ENCODE data around the gene ZNF839.
"Not testable (repeated sequence)": the region's sequence is repeated elsewhere in the genome, so short reads cannot be mapped to it uniquely, and the experiment has no call there.

Gene ZNF839

DNA sequence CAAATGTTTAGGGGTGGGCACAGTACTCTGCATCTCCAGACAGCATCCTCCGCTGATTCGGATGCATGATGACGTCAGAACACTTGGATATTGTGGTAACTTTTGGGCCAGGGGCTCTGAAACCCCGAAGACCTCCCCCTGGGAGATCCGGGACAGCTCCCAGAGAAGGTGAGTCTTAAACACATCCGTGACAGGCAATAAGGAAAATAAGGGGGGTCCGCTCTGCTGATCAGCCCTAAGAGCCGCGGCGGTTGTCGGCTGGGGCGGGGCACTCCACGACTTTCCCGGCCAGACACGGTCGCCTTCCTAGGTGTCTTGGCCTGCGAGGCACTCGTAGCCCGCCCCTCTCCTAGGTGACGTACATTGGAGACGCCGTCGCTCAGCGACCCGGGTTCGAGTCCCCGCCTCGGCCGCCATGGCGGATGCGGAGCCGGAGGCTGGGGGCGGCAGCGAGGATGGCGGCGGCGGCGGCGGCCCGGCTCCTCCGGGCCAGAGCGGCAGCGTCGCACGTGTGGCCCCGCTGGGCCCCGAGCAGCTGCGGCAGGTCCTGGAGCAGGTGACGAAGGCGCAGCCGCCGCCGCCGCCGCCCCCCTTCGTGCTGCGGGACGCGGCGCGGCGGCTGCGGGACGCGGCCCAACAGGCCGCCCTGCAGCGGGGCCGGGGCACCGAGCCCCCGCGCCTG lies at the start of gene ZNF839:
Gene ZNF839 (plus strand): TSS at position 396 of the 682 bp plus-strand sequence. CDS start 20 bp downstream, at position 416.
- DNase-seq (ENCODE audit: low spot score) (peak; percentile 83), FAIRE-seq (no peak)

DNA sequence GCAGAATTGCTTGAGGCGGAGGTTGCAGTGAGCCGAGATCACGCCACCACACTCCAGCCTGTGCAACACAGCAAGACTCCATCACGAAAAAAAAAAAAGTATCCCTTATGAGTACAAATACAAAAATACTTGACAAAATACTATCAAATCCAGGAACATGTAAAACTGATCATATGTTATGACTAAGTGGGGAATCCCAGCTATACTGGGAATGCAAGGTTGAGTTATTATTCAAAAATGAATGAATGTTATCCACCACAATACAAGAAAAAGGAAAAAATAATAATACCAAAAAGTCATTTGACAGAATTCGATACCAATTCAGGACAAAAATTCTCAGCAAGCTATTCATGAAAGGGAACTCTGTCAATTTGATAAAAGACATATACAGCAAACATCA lies 47.2 kb upstream of the ZNF839 start:
- no peak for FAIRE-seq

DNA sequence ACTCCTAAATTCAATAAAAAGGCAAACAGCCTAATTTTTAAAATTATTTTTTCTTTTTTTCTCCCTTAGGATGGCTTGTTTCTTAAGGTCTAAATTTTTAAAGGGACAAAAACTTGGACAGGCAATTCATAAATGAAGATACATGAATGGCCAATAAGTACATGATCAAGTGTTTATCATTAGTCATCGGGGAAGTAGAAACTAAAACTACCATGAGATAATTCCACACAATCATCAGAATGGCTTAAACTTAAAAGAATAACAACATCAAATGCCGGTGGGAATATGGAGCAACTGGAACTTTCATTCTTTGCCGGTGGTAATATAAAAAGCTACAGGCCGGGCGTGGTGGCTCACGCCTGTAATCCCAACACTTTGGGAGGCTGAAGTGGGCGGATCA lies 43.7 kb upstream of the ZNF839 start:
- DNase-seq (ENCODE audit: low spot score): no peak
- FAIRE-seq: no peak

More for the DNA sequence above, 47.2 kb upstream of the ZNF839 start:
- no peak for DNase-seq (ENCODE audit: low spot score)

DNA sequence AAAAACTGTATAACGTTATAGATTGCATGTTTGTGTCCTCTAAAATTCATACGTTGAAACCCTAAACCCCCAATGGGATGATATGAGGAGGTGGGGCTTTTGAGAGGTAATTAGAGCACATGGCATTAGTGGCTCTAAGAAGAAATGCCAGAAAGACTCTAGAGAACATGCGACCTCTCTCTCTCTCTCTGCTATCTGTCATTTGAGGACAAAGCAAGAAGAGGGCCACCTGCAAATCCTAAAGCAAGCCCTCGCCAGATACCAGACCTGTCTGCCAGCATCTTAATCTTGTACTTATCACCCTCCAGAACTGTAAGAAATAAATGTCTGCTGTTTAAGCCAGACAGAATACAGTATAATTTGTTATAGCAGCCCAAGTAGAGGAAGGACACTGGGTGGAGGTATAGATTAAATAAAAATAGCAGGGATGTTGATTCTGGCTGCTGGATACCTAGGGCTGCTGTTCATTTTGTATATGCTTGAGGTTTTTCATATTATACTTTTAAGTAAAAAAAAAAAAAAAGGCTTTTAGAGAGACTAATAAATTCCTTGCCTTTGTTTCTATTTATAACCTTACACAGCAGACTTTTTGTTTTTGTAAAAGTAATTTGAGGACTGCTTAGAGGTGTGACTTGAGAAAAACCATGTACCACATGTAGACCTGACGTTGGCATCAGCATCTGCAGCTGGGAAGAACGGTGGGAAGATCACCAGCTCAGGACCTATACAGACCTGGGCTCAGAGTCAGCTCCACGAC lies 41.5 kb upstream of the ZNF839 start:
- DNase-seq (ENCODE audit: low spot score) (no peak), FAIRE-seq (no peak)

DNA sequence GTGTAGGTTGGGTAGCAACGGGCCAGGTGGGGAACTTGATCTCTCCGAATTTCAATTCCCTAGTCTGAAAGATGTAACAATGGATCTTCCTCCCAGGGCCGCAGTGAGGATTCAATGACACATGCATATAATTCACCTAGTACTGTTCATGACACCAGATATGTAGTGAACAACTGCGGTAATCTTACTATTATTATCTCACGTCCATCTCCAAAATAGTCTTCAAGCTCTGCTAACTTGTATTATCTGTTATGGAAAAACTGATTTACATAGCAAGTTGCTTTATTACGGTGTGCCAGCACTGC lies 41.0 kb upstream of the ZNF839 start:
- no peak for FAIRE-seq

DNA sequence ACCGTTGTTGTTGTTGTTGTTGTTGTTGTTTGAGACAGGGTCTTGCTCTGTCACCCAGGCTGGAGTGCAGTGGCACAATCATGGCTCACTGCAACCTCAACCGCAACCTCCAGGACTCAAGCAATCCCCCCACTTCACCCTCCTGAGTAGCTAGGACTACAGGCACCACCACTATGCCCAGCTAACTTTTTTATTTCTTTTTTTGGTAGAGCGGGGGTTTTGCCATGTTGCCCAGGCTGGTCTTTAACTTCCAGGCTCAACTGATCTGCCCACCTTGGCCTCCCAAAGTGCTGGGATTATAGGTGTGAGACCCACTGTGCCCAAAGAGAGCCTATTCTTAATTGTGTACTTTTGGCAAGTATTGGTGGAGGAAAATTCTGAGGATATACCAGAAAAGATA lies 40.3 kb upstream of the ZNF839 start:
- no peak for FAIRE-seq
- no peak for DNase-seq (ENCODE audit: low spot score)

More for the DNA sequence above, 41.0 kb upstream of the ZNF839 start:
- no peak for DNase-seq (ENCODE audit: low spot score)

DNA sequence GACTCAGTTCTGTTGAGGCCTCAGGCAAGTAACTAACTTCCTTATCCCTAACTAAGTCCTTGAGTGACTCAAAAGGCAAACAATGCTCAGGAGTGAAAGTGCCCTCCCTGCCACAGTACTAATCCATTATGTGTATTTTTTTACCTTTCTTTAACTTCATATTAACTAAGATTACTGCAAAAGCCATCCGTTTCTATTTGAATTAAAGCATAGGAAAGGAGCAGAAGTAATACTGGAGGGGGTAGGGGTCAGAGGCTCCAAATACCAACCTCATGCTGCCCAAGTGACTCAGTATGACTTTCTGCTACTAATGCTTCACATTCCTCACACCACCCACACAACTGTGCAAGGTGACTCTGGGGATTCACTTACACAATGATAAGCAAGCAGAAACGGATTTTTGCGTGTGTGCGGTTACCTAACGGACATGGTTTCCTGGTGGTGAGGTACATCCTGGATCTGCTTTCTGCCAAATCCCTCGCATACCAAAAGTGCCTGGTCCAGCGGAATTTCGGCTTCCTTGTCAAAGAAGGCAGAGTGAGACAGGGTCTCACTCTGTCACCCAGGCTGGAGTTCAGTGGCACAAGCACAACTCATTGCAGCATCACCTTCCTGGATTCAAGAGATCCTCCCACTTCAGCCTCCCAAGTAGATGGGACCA lies 39.7 kb upstream of the ZNF839 start:
- DNase-seq (ENCODE audit: low spot score) (peak; percentile 63), FAIRE-seq (no peak)

DNA sequence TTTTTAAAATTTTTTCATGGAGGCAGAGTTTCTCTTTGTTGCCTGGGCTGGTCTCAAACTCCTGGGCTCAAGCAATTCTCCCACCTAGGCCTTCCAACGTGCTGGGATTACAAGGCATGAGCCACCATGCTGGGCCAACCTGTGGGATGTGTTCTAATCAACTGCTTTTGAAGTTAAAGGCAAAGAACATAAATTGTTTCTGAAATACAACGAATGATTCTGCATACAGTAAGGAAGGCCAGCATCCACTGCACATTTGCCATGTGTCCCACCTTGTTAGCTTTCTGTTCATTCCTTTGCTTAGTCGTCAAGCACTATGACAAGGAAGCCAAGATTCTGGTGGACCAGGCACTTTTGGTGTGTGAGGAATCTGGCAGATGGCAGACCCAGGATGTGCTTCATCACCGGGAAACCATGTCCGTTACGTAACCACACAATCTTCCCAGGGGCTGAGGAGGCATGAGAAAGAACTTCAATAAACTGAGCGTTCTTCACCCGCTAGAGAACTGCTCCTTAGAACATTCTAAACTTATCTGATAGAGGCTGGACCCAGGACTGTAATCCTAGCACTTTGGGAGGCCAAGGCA lies 39.1 kb upstream of the ZNF839 start:
- FAIRE-seq: no peak
- DNase-seq (ENCODE audit: low spot score): peak; percentile 48

DNA sequence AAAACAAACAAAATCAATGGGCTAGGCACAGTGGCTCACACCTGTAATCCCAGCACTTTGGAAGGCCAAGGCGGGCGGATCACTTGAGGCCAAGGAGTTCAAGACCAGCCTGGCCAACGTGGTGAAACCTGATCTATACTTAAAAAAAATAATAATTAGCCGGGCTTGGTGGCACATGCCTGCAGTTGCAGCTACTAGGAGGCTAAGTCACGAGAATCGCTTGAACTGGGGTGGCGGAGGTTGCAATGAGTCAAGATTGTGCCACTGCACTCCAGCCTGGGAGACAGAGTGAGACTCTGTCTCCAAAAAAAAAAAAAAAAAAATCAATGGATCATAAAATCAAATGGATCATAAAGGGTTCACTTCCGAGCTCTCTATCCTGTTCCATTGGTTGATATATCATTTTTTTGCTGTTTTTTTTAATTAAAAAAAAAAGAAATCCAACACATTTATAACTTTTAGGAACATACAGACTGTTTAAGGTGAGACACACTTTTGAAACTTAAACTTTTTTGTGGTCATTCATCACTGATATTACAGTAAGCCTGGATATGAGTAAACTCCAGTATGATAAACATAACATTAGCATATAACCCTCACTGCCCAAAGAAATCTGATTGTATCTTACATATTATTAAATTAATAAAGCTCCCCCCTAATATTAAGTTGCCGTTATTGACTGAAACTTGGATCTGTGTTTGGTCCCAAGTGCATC lies 36.6 kb upstream of the ZNF839 start:
- FAIRE-seq (no peak), DNase-seq (ENCODE audit: low spot score) (no peak)

DNA sequence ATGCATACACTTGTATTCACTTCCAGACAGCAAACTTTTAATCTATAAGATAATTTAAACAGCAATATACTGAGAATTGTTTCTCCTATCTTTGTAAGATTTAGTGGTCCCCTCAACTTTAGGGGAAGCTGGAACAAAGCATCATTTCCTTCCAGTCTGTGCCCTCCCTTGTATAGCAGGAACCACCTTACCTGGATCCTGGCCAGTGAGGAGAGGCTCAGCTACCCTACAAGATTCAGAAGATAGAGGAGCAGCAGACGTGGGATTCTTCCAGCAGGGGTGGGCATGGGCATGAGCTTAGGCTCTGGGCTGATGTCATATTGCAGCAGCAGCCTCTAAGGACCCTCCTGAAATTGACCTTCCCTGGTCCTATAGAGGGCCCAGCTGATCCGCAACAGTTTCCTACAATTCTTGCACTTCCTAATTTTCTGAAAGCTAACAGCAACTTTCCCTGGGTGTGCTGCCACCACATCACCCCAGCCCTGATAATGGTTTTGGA lies 35.9 kb upstream of the ZNF839 start:
- FAIRE-seq: no peak
- no peak for DNase-seq (ENCODE audit: low spot score)

DNA sequence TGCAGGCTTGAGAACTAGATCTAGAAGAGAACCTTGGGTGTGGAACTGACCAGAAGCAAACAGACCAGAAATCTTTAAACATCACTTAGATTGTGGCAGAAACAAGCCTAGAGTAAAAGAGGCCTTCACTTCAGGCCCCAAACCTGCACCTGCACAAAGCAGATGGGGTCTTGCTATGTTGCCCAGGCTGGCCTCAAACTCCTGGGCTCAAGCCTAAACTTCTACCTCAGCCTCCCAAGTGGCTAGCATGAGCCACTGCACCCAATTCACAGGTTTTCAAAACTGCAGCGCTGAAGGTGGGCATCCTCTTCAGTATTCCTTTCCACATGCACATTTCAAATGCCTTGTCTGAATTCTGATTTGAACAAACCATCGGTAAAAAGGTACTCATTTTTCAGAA lies 34.4 kb upstream of the ZNF839 start:
- FAIRE-seq: no peak
- no peak for DNase-seq (ENCODE audit: low spot score)

DNA sequence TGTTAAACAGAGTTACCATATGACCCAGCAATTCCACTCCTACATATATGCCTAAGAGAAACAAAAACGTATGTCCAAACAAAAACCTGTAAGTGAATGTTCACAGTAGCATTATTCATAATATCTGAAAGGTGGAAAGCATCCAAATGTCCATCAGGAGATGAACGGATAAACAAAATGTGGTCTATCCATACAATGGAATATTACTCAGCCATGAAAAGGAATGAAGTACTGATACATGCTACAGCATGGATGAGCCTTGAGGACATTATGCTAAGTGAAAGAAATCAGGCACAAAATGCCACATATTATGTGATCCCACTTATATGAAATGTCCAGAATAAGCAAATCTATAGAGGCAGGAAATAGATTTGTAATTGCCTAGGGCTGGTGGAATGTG lies 31.4 kb upstream of the ZNF839 start:
- DNase-seq (ENCODE audit: low spot score): no peak
- FAIRE-seq: no peak

DNA sequence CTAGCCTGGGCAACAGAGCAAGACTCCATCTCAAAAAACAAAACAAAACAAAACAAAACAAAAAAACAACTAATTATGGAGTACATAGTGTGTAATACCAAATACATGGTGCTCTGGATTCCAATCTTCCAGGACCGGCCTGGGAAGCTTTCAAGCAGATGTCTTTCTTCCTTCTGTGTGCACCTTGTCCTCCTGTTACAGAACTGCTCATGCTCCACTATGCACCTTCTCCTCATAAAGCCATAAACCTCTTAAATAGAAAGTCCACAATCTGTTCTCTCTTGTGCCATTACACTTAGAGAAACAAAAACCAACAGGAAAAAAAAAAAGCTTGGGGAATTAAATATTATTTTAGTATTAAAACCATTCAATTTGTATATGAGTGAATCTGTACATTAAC lies 27.1 kb upstream of the ZNF839 start:
- FAIRE-seq (no peak), DNase-seq (ENCODE audit: low spot score) (no peak)

DNA sequence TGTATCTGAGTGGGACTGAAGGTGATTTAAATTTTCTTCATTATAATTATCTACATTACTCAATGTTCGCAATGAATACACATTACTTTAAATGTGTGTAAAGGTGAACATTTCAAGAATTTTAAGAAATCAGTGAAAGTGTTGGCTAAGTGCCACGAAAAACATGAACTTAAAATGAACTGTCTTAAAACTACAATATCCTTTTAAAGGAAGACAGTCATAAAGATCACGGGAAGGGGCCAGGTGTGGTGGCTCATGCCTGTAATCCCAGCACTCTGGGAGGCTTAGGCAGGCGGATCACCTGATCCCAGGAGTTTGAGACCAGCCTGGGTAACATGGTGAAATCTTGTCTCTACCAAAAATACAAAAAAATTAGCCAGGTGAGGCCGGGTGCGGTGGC lies 25.8 kb upstream of the ZNF839 start:
- DNase-seq (ENCODE audit: low spot score) (no peak), FAIRE-seq (no peak)

DNA sequence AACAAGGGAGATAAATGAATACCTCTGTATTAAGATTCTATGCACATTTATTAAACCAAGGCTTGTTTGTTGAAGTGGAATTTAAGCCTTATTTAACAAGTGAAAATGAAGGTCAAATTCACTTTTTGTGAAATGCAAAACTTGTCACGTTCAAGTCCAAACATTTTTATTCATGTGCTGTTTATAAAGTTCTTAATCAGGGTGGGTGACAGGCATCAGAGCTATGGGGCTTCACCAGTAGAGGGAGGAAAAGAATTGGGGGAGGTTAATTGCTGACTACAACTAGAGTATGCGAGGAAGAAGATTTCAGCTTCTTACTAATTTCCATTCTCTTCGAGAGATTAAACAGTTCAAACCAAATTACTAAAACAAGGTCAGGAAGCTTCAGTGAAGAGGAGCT lies 24.3 kb upstream of the ZNF839 start:
- no peak for FAIRE-seq
- DNase-seq (ENCODE audit: low spot score): no peak

DNA sequence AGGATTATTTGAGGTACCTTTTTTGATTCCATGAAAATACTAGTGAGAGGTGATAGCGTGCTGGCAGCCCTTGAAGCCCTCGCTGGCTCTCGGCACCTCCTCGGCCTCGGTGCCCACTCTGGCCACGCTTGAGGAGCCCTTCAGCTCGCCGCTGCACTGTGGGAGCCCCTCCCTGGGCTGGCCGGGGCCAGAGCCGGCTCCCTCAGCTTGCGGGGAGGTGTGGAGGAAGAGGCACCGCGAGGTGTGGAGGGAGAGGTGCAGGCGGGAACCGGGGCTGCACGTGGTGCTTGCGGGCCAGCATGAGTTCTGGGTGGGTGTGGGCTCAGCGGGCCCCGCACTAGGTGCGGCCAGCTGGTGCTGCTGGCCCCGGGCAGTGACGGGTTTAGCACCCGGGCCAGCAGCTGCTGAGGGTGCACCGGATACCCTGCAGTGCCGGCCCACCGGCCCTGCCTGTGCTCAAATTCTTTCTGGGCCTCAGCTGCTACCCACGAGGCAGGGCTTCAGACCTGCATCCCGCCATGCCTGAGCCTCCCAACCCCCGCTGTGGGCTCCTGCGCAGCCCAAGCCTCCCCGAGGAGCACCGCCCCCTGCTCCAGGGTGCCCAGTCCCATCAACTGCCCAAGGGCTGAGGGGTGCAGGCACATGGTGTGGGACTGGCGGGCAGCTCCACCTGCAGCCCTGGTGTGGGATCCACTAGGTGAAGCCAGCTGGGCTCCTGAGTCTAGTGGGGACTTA lies 21.9 kb upstream of the ZNF839 start:
- DNase-seq (ENCODE audit: low spot score) (no peak), FAIRE-seq (no peak)

DNA sequence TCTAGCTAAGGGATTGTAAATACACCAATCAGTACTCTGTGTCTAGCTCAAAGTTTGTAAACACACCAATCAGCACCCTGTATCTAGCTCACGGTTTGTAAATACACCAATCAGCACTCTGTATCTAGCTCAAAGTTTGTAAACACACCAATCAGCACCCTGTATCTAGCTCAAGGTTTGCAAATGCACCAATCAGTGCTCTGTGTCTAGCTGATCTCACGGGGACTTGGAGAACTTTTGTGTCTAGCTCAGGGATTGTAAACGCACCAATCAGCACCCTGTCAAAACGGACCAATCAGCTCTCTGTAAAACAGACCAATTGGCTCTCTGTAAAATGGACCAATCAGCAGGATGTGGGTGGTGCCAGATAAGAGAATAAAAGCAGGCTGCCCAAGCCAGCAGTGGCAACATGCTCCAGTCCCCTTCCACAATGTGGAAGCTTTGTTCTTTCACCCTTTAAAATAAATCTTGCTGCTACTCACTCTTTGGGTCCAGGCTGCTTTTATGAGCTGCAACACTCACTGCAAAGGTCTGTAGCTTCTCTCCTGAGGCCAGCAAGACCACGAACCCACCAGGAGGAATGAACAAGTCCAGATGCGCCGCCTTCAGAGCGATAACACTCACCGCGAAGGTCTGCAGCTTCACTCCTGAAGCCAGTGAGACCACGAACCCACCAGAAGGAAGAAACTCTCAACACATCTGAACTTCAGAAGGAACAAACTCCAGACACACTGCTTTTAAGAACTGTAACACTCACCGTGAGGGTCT lies 21.1 kb upstream of the ZNF839 start:
- FAIRE-seq; DNase-seq (ENCODE audit: low spot score): not testable (repeated sequence)

DNA sequence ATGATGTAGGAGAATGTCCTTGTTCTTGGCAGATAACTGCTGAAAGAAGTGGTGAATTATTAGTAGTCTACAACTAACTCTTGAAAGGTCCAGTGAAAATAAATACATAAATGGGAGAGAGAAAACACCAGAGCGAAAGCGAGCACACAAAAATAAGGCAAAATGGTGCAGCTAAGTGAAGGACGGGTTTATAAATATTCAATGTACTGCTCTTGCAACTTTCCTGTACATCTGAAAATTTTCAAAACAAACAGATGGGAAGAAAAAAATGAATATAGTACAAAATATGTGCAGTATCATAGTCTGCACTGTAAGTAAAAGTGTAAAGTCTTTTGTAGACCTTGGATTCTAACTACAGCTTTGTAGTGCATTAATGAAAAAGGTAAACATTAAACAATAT lies 15.9 kb upstream of the ZNF839 start:
- DNase-seq (ENCODE audit: low spot score): no peak
- FAIRE-seq: no peak

DNA sequence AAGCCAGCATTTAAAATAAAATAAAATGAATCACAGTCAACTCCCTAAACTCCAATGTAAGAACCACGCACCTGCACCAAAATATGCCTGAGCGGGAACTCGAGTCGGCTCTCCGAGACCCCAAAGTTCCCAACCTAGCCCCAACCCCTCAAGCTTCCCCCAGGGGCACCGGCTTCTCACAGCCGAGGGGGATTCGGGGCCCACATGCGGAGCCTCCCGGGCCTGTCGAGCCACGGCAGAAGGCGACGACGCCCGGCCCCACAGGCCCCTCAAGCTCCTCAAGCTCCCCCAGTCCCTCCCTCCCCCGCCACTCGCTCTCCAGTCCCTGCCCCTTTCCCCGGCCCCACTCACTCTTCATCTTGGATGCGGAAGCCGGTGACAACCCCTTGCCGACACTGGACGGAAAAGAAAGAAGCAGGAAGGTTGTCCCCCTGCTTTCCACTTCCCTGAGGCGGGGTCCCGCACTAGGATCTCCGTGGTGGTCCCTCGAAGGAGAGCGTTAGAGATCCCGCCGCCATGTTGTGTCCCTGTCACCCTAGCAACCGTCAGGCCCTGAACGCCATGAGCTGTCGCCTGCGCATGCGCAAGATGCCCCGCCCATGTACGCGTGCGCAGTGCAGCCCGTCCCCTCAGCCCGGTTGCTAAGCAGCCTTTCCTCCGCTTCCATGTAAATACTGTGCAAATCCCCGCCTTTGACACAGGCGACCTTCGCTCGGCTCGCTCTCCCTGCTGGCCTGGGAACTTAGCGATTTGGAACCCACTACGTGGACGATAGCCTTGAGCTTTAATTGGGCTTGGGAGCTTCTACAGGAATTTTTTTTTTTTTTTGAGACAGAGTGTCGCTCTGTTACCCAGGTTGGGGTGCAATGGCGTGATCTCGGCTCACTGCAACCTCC lies 14.7 kb upstream of the ZNF839 start, which contains the start of gene MOK:
Gene MOK (minus strand): TSS at position 554 of the 896 bp plus-strand sequence. CDS start 196 bp downstream, at position 358.
- FAIRE-seq: no peak

More for the DNA sequence above, 14.7 kb upstream of the ZNF839 start, which contains the start of gene MOK:
- DNase-seq (ENCODE audit: low spot score): peak; percentile 93

All from urothelium cell line (cell line).